NT2/D1 (cell line): Measurements from ENCODE around the gene DCTN1.

Source experiments
- SUZ12 ChIP-seq: IDR thresholded peaks from 2 replicates; pipeline ENCODE4 v1.6.1; 2011; ENCODE audit not compliant: insufficient read length, insufficient read depth; ENCODE audit errors: extremely low read depth
- YY1 ChIP-seq: IDR thresholded peaks from 2 replicates; pipeline ENCODE4 v1.6.1; 2011; ENCODE audit not compliant: insufficient read length, insufficient read depth
- ZNF274 ChIP-seq: IDR thresholded peaks from 2 replicates; pipeline ENCODE4 v1.6.1; 2011; ENCODE audit warnings: mild to moderate bottlenecking, low read depth, low read length

DNA sequence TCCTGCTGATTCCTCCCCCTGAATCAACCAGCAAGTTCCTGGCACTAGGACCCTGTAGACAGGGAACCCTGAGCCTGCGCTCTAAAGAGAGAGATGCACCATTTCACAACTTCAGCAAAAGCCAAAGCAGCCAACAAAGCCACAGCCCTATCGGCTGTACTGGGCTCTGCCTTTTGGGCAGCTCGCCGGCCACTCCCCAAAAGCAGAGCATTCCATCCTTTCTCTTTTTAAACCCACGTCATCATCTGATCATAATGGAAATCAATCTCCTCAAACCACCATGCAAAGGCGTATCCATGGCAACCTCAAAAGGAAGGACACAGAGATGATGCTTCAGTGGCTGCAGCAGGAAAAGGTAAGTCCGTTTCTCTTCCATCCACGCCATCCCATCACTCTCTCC is 5.3 kb upstream of the DCTN1 start:
- TF ChIP-seq YY1: no peak
- no peak for TF ChIP-seq ZNF274
- no peak for TF ChIP-seq SUZ12
